Suprapubic skin (tissue), 4 donors: ENCODE measurements around the gene RSPRY1. TPM values are rescaled to one million over a fixed set of nuclear protein-coding genes. Genes with fewer than 3 reads are reported as not detected.
"Not testable (repeated sequence)": the region's sequence is repeated elsewhere in the genome, so short reads cannot be mapped to it uniquely, and the experiment has no call there.

Experiments used
- DNase-seq, 2 donors: peaks; one replicate each; pipeline ENCODE4 v3.0.0-alpha.2; 2019; ENCODE audit warnings: low spot score in 2 of 2
- H3K27ac ChIP-seq: fragments of 200-600 bp; sonication (generic); one replicate; pipeline ENCODE4 v1.5.1; 2019
- H3K27me3 ChIP-seq: fragments of 200-600 bp; sonication (generic); one replicate; pipeline ENCODE4 v1.5.1; 2019
- H3K36me3 ChIP-seq: fragments of 200-600 bp; sonication (generic); one replicate; pipeline ENCODE4 v1.5.1; 2019
- H3K4me1 ChIP-seq: fragments of 200-600 bp; sonication (generic); one replicate; pipeline ENCODE4 v1.5.1; 2019
- H3K4me3 ChIP-seq: fragments of 200-600 bp; sonication (generic); one replicate; pipeline ENCODE4 v1.5.1; 2019; ENCODE audit warnings: mild to moderate bottlenecking
- H3K9me3 ChIP-seq: fragments of 200-600 bp; sonication (generic); one replicate; pipeline ENCODE4 v1.5.1; 2019
- EP300 ChIP-seq: sonication (generic); formaldehyde crosslinking; IDR thresholded peaks from one replicate; pipeline ENCODE4 v1.6.1; 2017; ENCODE audit warnings: antibody characterized with exemption
- POLR2A ChIP-seq, 2 donors: fragments of 450-650 bp; IDR thresholded peaks; one replicate each; pipeline ENCODE4 v1.6.1; 2017; ENCODE audit warnings: antibody characterized with exemption in 2 of 2, mild to moderate bottlenecking in 2 of 2, moderate library complexity in 2 of 2
- POLR2AphosphoS5 ChIP-seq, 3 donors: sonication (generic); formaldehyde crosslinking; IDR thresholded peaks; one replicate each; pipeline ENCODE4 v1.6.1; 2017; ENCODE audit warnings: antibody characterized with exemption in 3 of 3
- WGBS: methylation state at CpG from one replicate; pipeline ENCODE4 v1.1.5; 2018; 5-methylcytosine and 5-hydroxymethylcytosine counted together
- total RNA-seq, 4 donors: library from RNA; depleted of rRNA; stranded (reverse); fragments of >200 nt; gene quantifications; one replicate each; pipeline ENCODE4 v1.1.0, GENCODE V29; 2016
- TF ChIP-seq, protein P1 (sequence below), 2 donors: fragments of 200-600 bp in 1 of 2; fragments of 450-650 bp in 1 of 2; sonication (generic) in 1 of 2; IDR thresholded peaks; one replicate each; pipeline ENCODE4 v1.5.1; 2016 to 2019; ENCODE audit warnings: antibody characterized with exemption in 2 of 2, mild to moderate bottlenecking in 1 of 2, moderate library complexity in 1 of 2

The RSPRY1 gene
- total RNA-seq, 4 donors from 2014 or later = 16.3 to 48.3 (median 35.2) TPM

- peaks cover 44% of the 10 kb centered on the region for H3K4me1 ChIP-seq
- TF ChIP-seq, protein P1, sequence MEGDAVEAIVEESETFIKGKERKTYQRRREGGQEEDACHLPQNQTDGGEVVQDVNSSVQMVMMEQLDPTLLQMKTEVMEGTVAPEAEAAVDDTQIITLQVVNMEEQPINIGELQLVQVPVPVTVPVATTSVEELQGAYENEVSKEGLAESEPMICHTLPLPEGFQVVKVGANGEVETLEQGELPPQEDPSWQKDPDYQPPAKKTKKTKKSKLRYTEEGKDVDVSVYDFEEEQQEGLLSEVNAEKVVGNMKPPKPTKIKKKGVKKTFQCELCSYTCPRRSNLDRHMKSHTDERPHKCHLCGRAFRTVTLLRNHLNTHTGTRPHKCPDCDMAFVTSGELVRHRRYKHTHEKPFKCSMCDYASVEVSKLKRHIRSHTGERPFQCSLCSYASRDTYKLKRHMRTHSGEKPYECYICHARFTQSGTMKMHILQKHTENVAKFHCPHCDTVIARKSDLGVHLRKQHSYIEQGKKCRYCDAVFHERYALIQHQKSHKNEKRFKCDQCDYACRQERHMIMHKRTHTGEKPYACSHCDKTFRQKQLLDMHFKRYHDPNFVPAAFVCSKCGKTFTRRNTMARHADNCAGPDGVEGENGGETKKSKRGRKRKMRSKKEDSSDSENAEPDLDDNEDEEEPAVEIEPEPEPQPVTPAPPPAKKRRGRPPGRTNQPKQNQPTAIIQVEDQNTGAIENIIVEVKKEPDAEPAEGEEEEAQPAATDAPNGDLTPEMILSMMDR (IDR thresholded peaks at IDR 0.05) = no peak
- no peak for DNase-seq
- peak overlapping the region; percentile 97 for H3K27ac ChIP-seq
- H3K36me3 ChIP-seq = no peaks in the 10 kb centered on the region
- H3K27me3 ChIP-seq = no peaks in the 10 kb centered on the region
- 2% methylated on average over 28 of the region's 28 CpGs for WGBS
- no peaks in the 10 kb centered on the region for H3K9me3 ChIP-seq
- peak overlapping the region; percentile 98 for H3K4me3 ChIP-seq
Observed at GRCh38 chr16:57186872-57187854, 1.0 kb downstream of the RSPRY1 start.

GRCh38 chr16:57187902-57188710 is 2.0 kb downstream of the RSPRY1 start:
- 71% methylated on average over 18 of the region's 18 CpGs for WGBS
- peaks cover 44% of the 10 kb centered on the region for H3K4me1 ChIP-seq
- not testable (repeated sequence) for DNase-seq, H3K27me3 ChIP-seq, H3K9me3 ChIP-seq, H3K36me3 ChIP-seq
- peak overlapping the region; percentile 98 for H3K4me3 ChIP-seq
- peak overlapping the region; percentile 97 for H3K27ac ChIP-seq

- no peaks in the 10 kb centered on the region for H3K36me3 ChIP-seq
- no peaks in the 10 kb centered on the region for H3K9me3 ChIP-seq
- H3K4me3 ChIP-seq = no peak overlapping the region
- DNase-seq = no peak
- no peak overlapping the region for H3K27ac ChIP-seq
- WGBS = 93% methylated on average over 9 of the region's 9 CpGs
- peaks cover 44% of the 10 kb centered on the region for H3K4me1 ChIP-seq
- TF ChIP-seq, protein P1 (IDR thresholded peaks at IDR 0.05) = no peak
- no peak for TF ChIP-seq POLR2AphosphoS5 (IDR thresholded peaks at IDR 0.05)
- TF ChIP-seq POLR2A (IDR thresholded peaks at IDR 0.05) = no peak
- TF ChIP-seq EP300 = no peak
- no peaks in the 10 kb centered on the region for H3K27me3 ChIP-seq
Observed at GRCh38 chr16:57188711-57189002, 2.5 kb downstream of the RSPRY1 start.

GRCh38 chr16:57189527-57189926 is 3.4 kb downstream of the RSPRY1 start:
- H3K36me3 ChIP-seq, H3K27me3 ChIP-seq, H3K9me3 ChIP-seq, DNase-seq, H3K4me3 ChIP-seq, H3K27ac ChIP-seq: not testable (repeated sequence)
- peaks cover 42% of the 10 kb centered on the region for H3K4me1 ChIP-seq
- WGBS = 98% methylated on average over 4 of the region's 4 CpGs

DNA sequence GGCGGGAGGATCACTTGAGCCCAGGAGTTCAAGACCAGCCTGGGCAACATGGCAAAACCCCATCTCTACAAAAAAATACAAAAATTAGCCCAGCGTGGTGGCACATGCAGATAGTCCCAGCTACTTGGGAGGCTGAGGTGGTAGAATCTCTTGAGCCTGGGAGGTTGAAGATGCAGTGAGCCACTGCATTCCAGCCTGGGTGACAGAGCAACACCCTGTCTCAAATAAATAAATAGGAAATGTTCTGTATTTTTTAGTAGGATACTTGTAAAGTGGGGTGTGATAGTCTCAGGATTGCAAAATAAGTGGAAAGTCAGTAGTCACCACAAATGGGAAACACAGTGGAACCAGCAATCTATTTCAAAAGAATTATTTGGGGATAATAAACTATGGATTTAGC is 4.0 kb downstream of the RSPRY1 start:
- TF ChIP-seq, protein P1 (IDR thresholded peaks at IDR 0.05) = no peak
- TF ChIP-seq POLR2A (IDR thresholded peaks at IDR 0.05) = no peak
- TF ChIP-seq POLR2AphosphoS5 (IDR thresholded peaks at IDR 0.05) = no peak
- no peak for TF ChIP-seq EP300
- WGBS = 98% methylated on average over 2 of the region's 2 CpGs
- peaks cover 42% of the 10 kb centered on the region for H3K4me1 ChIP-seq

GRCh38 chr16:57191056-57191571 is 5.0 kb downstream of the RSPRY1 start:
- Histone ChIP-seq H3K36me3 (no peaks in the 10 kb centered on the region), H3K27ac (no peak overlapping the region), H3K4me1 (peaks cover 43% of the 10 kb centered on the region), H3K9me3 (no peaks in the 10 kb centered on the region), H3K27me3 (no peaks in the 10 kb centered on the region), H3K4me3 (no peak overlapping the region)
- WGBS = 62% methylated on average over 3 of the region's 3 CpGs
- TF ChIP-seq, protein P1 (IDR thresholded peaks at IDR 0.05) = no peak
- TF ChIP-seq EP300 (no peak), POLR2AphosphoS5 (IDR thresholded peaks at IDR 0.05) (no peak), POLR2A (IDR thresholded peaks at IDR 0.05) (no peak)
- no peak for DNase-seq

More for the DNA sequence above, 4.0 kb downstream of the RSPRY1 start:
- Histone ChIP-seq H3K4me3 (no peak overlapping the region), H3K27me3 (no peaks in the 10 kb centered on the region), H3K9me3 (no peaks in the 10 kb centered on the region), H3K36me3 (no peaks in the 10 kb centered on the region), H3K27ac (no peak overlapping the region)
- no peak for DNase-seq
